ENCODE results near the gene TRIM14. TPM values are rescaled to one million over a fixed set of nuclear protein-coding genes. Genes with fewer than 3 reads are reported as not detected.

TRIM14 gene
- total and polyA plus RNA-seq, 2 of the 13 experiments (the other 11 are each of a cell fraction or from before 2014, with no cell fraction given): 9.2 to 13.0 TPM

DNA sequence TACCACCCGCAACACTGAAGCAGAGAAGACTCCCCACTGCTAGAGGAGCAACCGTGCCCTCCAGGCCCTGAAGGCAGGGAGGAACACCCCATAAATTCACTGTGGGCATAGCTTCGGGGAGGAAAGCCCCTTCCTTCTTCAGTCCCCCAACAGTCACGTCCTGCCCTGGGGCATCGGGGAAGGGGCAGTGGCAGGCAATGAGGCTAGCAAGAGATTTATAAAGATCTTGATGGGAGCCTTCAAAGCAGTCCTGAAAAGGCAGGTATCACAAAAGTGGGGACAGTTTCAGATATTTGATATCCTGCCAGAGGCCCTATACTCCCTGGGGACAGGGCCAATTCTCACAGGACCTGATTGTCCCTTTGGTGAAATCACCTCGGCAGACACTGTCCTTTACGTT, 16.9 kb upstream of the TRIM14 start:
- Histone ChIP-seq H3K9me3 (ENCODE audit: low read length) (no peaks in the 10 kb centered on the region), H3K36me3 (replicated peaks in 1 of 2; ENCODE audit: control insufficient read depth in 1 of 2, insufficient read depth in 2 of 2, low read length in 2 of 2) (peaks cover 8 to 56% of the 10 kb centered on the region in 2 experiments; a peak in 4 of 5 replicates), H3K79me2 (ENCODE audit: insufficient read depth, low read length) (no peaks in the 10 kb centered on the region), H3K4me1 (ENCODE audit: insufficient read depth, low read length) (no peaks in the 10 kb centered on the region), H3K27ac (ENCODE audit: extremely low read length, insufficient read depth, low read length) (no peak overlapping the region), H4K20me1 (ENCODE audit: insufficient read depth, low read length) (no peaks in the 10 kb centered on the region), H3K27me3 (ENCODE audit: control insufficient read depth in 1 of 2, insufficient read depth in 2 of 2, low read length in 2 of 2) (no peaks in the 10 kb centered on the region), H3K4me2 (ENCODE audit: low read depth, low read length) (no peak overlapping the region), H3K4me3 (replicated peaks in 1 of 3; ENCODE audit: insufficient read depth in 1 of 3, low read depth in 2 of 3, low read length in 3 of 3) (no peak overlapping the region), H3K9ac (ENCODE audit: insufficient read depth, low read depth, low read length) (no peak overlapping the region), H2AFZ (ENCODE audit: low read length) (no peak overlapping the region)
- FAIRE-seq (no peak), DNase-seq (ENCODE audit: low spot score) (no peak), ATAC-seq (no peak)
- WGBS (ENCODE audit: low lambda C conversion rate): 98% methylated on average over 5 of the region's 7 CpGs
- BruUV-seq (replicated peaks): no TSS peak
- POLR2A ChIA-PET: no interaction called here
- CTCF ChIA-PET (ENCODE audit: low intra/inter-chr PET ratio, low total read pairs): no interaction called here
- in situ Hi-C loops (cut with HindIII; ENCODE audit: extremely low pct_ligation_motif_present, low pct_unique_long_range_greater_than_20kb) (no loop called here), intact Hi-C loops (cut with micrococcal nuclease; ENCODE audit: unreplicated experiment) (no loop called here)
- TF ChIP-seq, protein P1, sequence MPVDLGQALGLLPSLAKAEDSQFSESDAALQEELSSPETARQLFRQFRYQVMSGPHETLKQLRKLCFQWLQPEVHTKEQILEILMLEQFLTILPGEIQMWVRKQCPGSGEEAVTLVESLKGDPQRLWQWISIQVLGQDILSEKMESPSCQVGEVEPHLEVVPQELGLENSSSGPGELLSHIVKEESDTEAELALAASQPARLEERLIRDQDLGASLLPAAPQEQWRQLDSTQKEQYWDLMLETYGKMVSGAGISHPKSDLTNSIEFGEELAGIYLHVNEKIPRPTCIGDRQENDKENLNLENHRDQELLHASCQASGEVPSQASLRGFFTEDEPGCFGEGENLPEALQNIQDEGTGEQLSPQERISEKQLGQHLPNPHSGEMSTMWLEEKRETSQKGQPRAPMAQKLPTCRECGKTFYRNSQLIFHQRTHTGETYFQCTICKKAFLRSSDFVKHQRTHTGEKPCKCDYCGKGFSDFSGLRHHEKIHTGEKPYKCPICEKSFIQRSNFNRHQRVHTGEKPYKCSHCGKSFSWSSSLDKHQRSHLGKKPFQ (CRISPR knock-in tag; IDR thresholded peaks at IDR 0.05; ENCODE audit: insufficient replicate concordance): no peak

GRCh38 chr9:98135558-98135934, 16.5 kb upstream of the TRIM14 start:
- Histone ChIP-seq H2AFZ (ENCODE audit: low read length) (no peak overlapping the region), H3K27me3 (ENCODE audit: control insufficient read depth in 1 of 2, insufficient read depth in 2 of 2, low read length in 2 of 2) (no peaks in the 10 kb centered on the region), H3K79me2 (ENCODE audit: insufficient read depth, low read length) (no peaks in the 10 kb centered on the region), H3K4me2 (ENCODE audit: low read depth, low read length) (no peak overlapping the region), H3K4me3 (replicated peaks in 1 of 3; ENCODE audit: insufficient read depth in 1 of 3, low read depth in 2 of 3, low read length in 3 of 3) (no peak overlapping the region), H4K20me1 (ENCODE audit: insufficient read depth, low read length) (no peaks in the 10 kb centered on the region), H3K9ac (ENCODE audit: insufficient read depth, low read depth, low read length) (no peak overlapping the region), H3K36me3 (replicated peaks in 1 of 2; ENCODE audit: control insufficient read depth in 1 of 2, insufficient read depth in 2 of 2, low read length in 2 of 2) (peaks cover 11 to 56% of the 10 kb centered on the region in 2 experiments; a peak in 4 of 5 replicates), H3K4me1 (ENCODE audit: insufficient read depth, low read length) (no peaks in the 10 kb centered on the region), H3K9me3 (ENCODE audit: low read length) (no peaks in the 10 kb centered on the region), H3K27ac (ENCODE audit: extremely low read length, insufficient read depth, low read length) (no peak overlapping the region)
- no peak for ATAC-seq
- DNase-seq (ENCODE audit: low spot score): no peak
- CTCF ChIA-PET (ENCODE audit: low intra/inter-chr PET ratio, low total read pairs): no interaction called here
- intact Hi-C loops (cut with micrococcal nuclease; ENCODE audit: unreplicated experiment) (no loop called here), in situ Hi-C loops (cut with HindIII; ENCODE audit: extremely low pct_ligation_motif_present, low pct_unique_long_range_greater_than_20kb) (no loop called here)
- TF ChIP-seq ARID2 (CRISPR knock-in tag; IDR thresholded peaks at IDR 0.05; ENCODE audit: borderline replicate concordance) (no peak), ZNF224 (CRISPR knock-in tag; IDR thresholded peaks at IDR 0.05) (no peak), SMAD9 (CRISPR knock-in tag; IDR thresholded peaks at IDR 0.05) (no peak), EEA1 (CRISPR knock-in tag; IDR thresholded peaks at IDR 0.05; ENCODE audit: borderline replicate concordance) (no peak), DDIT3 (CRISPR knock-in tag; IDR thresholded peaks at IDR 0.05) (no peak), ZNF777 (CRISPR knock-in tag; IDR thresholded peaks at IDR 0.05) (no peak), FOXP1 (IDR thresholded peaks at IDR 0.05) (no peak), FOXP1 (CRISPR knock-in tag; IDR thresholded peaks at IDR 0.05) (no peak), TFAP4 (IDR thresholded peaks at IDR 0.05; ENCODE audit: borderline replicate concordance, low read depth) (no peak)
- TF ChIP-seq, protein P2, sequence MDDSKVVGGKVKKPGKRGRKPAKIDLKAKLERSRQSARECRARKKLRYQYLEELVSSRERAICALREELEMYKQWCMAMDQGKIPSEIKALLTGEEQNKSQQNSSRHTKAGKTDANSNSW (CRISPR knock-in tag; IDR thresholded peaks at IDR 0.05; ENCODE audit: borderline replicate concordance): no peak
- POLR2A ChIA-PET: no interaction called here
- FAIRE-seq: no peak
- 83% methylated on average over 4 of the region's 4 CpGs for WGBS (ENCODE audit: low lambda C conversion rate)
- BruUV-seq (replicated peaks): no TSS peak

Measured in HepG2 (cell line).